Caco-2 (cell line): ENCODE data around the gene ARFIP1. TPM values are rescaled to one million over a fixed set of nuclear protein-coding genes. Genes with fewer than 3 reads are reported as not detected.
"Not testable (repeated sequence)": the region's sequence is repeated elsewhere in the genome, so short reads cannot be mapped to it uniquely, and the experiment has no call there.

Source experiments
- BruUV-seq: library from RNA; stranded (reverse); fragments of 400-500 nt; replicated peaks from 2 replicates; lab custom pipeline; 2021; lab: Mats Ljungman, UMichigan
- CTCF ChIA-PET: fragments of 300-600 bp; sonication (Branson Sonifier 250); formaldehyde crosslinking; loops from one replicate; lab custom pipeline; 2022; ENCODE audit warnings: antibody characterized with exemption; lab: Charles Lee
- POLR2A ChIA-PET: fragments of 300-600 bp; sonication (Branson Sonifier 250); formaldehyde crosslinking; loops from one replicate; lab custom pipeline; 2022; ENCODE audit warnings: antibody characterized with exemption; lab: Charles Lee
- DNase-seq, 2 experiments: peaks; one replicate each; pipeline versions ENCODE4 v3.0.0 to v3.0.0-alpha.2; 2020 to 2022
- H3K27me3 ChIP-seq: replicated peaks from 2 replicates; pipeline ENCODE4 v1.6.0; 2011; ENCODE audit warnings: low read length; ENCODE audit not compliant: control insufficient read depth, insufficient read depth
- H3K36me3 ChIP-seq: 2 replicates; pipeline ENCODE4 v1.5.1; 2011; ENCODE audit warnings: low read length; ENCODE audit not compliant: control insufficient read depth, insufficient read depth
- H3K4me1 ChIP-seq: fragments of 250-450 bp; sonication (Bioruptor Pico); 2 replicates; pipeline ENCODE4 v1.5.1; 2020; ENCODE audit warnings: mild to moderate bottlenecking
- H3K4me3 ChIP-seq: 2 replicates; pipeline ENCODE4 v1.5.1; 2011; ENCODE audit warnings: low read depth, mild to moderate bottlenecking, control low read depth, low read length
- H3K9me3 ChIP-seq: fragments of 250-450 bp; sonication (Bioruptor Pico); 2 replicates; pipeline ENCODE4 v1.5.1; 2020; ENCODE audit warnings: mild to moderate bottlenecking, moderate library complexity
- H3K27ac Mint-ChIP-seq: one replicate; pipeline ENCODE4 v1.8.0; 2022; ENCODE audit warnings: mixed read lengths; ENCODE audit not compliant: unreplicated experiment
- H3K27me3 Mint-ChIP-seq: one replicate; pipeline ENCODE4 v1.8.0; 2022; ENCODE audit warnings: mixed read lengths; ENCODE audit not compliant: insufficient read depth, unreplicated experiment
- H3K36me3 Mint-ChIP-seq: one replicate; pipeline ENCODE4 v1.8.0; 2022; ENCODE audit warnings: mild to moderate bottlenecking, mixed read lengths; ENCODE audit not compliant: insufficient read depth, unreplicated experiment
- H3K4me1 Mint-ChIP-seq: one replicate; pipeline ENCODE4 v1.8.0; 2022; ENCODE audit warnings: low read depth, mixed read lengths; ENCODE audit not compliant: unreplicated experiment
- H3K4me3 Mint-ChIP-seq: one replicate; pipeline ENCODE4 v1.8.0; 2022; ENCODE audit warnings: mild to moderate bottlenecking, moderate library complexity, mixed read lengths; ENCODE audit not compliant: unreplicated experiment
- H3K9me3 Mint-ChIP-seq: one replicate; pipeline ENCODE4 v1.8.0; 2022; ENCODE audit warnings: mixed read lengths; ENCODE audit not compliant: unreplicated experiment
- intact Hi-C: fragments of 100-400 bp; cut with micrococcal nuclease; formaldehyde crosslinking; loops from one replicate; pipeline ENCODE4 v1.10.0; 2022; ENCODE audit not compliant: unreplicated experiment
- total RNA-seq: library from RNA; stranded (reverse); gene quantifications from 2 replicates; pipeline ENCODE4 v1.2.3, GENCODE V29; 2022
- TF ChIP-seq, protein P1 (sequence below), 2 experiments: fragments of 200-600 bp in 1 of 2; IDR thresholded peaks; 1 replicate in 1 of 2; 2 replicates in 1 of 2; pipeline versions ENCODE4 v1.5.1 to v1.8.0; 2011 to 2022; ENCODE audit warnings: antibody characterized with exemption in 1 of 2, control low read depth in 1 of 2, inconsistent platforms in 1 of 2, low read depth in 1 of 2, low read length in 1 of 2, mild to moderate bottlenecking in 1 of 2, moderate library complexity in 1 of 2; ENCODE audit not compliant: insufficient read depth in 1 of 2, severe bottlenecking in 1 of 2, unreplicated experiment in 1 of 2

Gene ARFIP1
- total RNA-seq, 1 experiment from 2014 or later = 31.9 TPM

DNA sequence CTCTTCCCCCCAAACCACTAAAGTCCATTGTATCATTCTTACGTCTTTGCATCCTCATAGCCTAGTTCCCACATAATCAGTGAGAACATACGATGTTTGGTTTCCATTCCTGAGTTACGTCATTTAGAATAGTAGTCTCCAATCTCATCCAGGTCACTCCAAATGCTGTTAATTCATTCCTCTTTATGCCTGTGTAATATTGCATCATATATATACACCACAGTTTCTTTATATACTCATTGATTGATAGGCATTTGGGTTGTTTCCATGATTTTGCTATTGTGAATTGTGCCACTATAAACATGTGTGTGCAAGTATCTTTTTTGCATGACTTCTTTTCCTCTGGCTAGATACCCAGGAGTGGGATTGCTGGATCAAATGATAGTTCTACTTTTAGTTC lies 57.2 kb downstream of the ARFIP1 start:
- CTCF ChIA-PET = no interaction called here
- TF ChIP-seq, protein P1, sequence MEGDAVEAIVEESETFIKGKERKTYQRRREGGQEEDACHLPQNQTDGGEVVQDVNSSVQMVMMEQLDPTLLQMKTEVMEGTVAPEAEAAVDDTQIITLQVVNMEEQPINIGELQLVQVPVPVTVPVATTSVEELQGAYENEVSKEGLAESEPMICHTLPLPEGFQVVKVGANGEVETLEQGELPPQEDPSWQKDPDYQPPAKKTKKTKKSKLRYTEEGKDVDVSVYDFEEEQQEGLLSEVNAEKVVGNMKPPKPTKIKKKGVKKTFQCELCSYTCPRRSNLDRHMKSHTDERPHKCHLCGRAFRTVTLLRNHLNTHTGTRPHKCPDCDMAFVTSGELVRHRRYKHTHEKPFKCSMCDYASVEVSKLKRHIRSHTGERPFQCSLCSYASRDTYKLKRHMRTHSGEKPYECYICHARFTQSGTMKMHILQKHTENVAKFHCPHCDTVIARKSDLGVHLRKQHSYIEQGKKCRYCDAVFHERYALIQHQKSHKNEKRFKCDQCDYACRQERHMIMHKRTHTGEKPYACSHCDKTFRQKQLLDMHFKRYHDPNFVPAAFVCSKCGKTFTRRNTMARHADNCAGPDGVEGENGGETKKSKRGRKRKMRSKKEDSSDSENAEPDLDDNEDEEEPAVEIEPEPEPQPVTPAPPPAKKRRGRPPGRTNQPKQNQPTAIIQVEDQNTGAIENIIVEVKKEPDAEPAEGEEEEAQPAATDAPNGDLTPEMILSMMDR (IDR thresholded peaks at IDR 0.05; ENCODE audit: insufficient read depth in 1 of 2, low read depth in 1 of 2, low read length in 1 of 2, severe bottlenecking in 1 of 2, unreplicated experiment in 1 of 2) = no peak
- Mint-ChIP-seq H3K4me3 (no peak overlapping the region), H3K4me1 (no peaks in the 10 kb centered on the region), H3K27ac (peak overlapping the region; percentile 31), H3K9me3 (peaks cover 28% of the 10 kb centered on the region), H3K36me3 (peaks cover 7% of the 10 kb centered on the region), H3K27me3 (no peaks in the 10 kb centered on the region)
- no TSS peak for BruUV-seq
- Histone ChIP-seq H3K36me3 (no peaks in the 10 kb centered on the region; the same call in 1 of the 2 replicates), H3K4me3 (no peak overlapping the region), H3K9me3 (peaks cover 9% of the 10 kb centered on the region; the same call in 1 of the 2 replicates), H3K27me3 (no peaks in the 10 kb centered on the region), H3K4me1 (no peaks in the 10 kb centered on the region)
- POLR2A ChIA-PET = no interaction called here
- intact Hi-C loops = no loop called here
- no peak for DNase-seq

DNA sequence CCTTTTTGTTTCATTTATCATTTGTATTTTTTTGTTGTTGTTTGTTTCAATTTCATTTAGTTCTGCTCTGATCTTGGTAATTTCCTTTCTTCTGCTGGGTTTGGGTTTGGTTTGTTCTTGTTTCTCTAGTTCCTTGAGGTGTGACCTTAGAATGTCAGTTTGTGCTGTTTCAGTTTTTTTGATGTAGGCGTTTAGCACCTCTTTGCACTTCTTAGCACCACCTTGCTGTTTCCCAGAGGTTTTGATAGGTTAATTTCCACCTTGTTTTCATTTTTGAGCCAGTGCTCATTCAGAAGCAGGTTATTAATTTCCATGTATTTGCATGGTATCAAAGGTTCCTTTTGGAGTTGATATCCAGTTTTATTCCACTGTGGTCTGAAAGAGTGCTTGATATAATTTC lies 60.0 kb downstream of the ARFIP1 start:
- intact Hi-C loops, H3K4me1 Mint-ChIP-seq, BruUV-seq, H3K9me3 ChIP-seq, POLR2A ChIA-PET, H3K36me3 Mint-ChIP-seq, DNase-seq, H3K36me3 ChIP-seq, H3K4me1 ChIP-seq, H3K4me3 Mint-ChIP-seq, H3K4me3 ChIP-seq, H3K27me3 ChIP-seq, H3K27me3 Mint-ChIP-seq, H3K27ac Mint-ChIP-seq, CTCF ChIA-PET: not testable (repeated sequence)
- peaks cover 39% of the 10 kb centered on the region for H3K9me3 Mint-ChIP-seq

DNA sequence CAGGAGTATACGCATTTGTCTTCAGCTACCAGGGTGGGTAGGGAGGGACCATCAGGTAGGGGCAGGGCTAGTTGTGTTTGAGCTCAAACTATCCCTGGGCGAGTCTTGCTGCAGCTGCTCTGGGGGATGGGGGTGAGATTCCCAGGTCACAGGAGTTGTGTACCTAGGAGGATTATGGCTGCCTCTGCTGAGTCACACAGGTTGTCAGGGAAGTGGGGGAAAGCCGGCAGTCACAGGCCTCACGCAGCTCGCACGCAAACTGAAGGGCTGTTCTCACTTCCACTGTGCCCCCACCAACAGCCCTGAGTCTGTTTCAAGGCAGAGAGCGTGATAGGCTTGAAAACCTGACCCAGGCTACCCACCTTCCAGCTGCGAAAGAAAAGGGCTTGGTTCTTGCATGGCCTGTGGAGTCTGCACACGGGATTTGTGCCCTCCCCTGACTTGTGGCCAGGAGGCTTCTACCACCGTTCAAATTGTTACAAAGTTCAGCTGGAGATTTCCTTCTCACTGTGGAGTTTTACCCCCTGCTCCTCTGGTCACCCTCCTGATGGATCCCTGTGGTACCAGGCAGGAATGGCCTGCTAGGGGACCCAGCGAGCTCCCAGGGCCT lies 63.8 kb downstream of the ARFIP1 start:
- no peaks in the 10 kb centered on the region for H3K4me1 Mint-ChIP-seq
- H3K27ac Mint-ChIP-seq = peak overlapping the region; percentile 81
- Histone ChIP-seq H3K4me3 (no peak overlapping the region), H3K27me3 (no peaks in the 10 kb centered on the region), H3K4me1 (peaks cover 8% of the 10 kb centered on the region), H3K36me3 (no peaks in the 10 kb centered on the region; the same call in 1 of the 2 replicates), H3K9me3 (peaks cover 9% of the 10 kb centered on the region; the same call in 1 of the 2 replicates)
- ChIA-PET POLR2A (no interaction called here), CTCF (interaction anchor here (0.5 to 1.8 kb wide), 4 partner anchors 92 to 283 kb away, joined by 3 to 4 read pairs (median 3); no protein-coding TSS in a partner anchor)
- intact Hi-C loops = no loop called here
- no TSS peak for BruUV-seq
- no peaks in the 10 kb centered on the region for H3K27me3 Mint-ChIP-seq
- no peak overlapping the region for H3K4me3 Mint-ChIP-seq
- peak; percentile 32 to 77 for DNase-seq
- peaks cover 39% of the 10 kb centered on the region for H3K9me3 Mint-ChIP-seq
- H3K36me3 Mint-ChIP-seq = no peaks in the 10 kb centered on the region
- TF ChIP-seq, protein P1 (IDR thresholded peaks at IDR 0.05; ENCODE audit: insufficient read depth in 1 of 2, low read depth in 1 of 2, low read length in 1 of 2, severe bottlenecking in 1 of 2, unreplicated experiment in 1 of 2) = no peak
